Esophagus muscularis mucosa (tissue), 4 donors: ENCODE data around the gene SUMO2. TPM values are rescaled to one million over a fixed set of nuclear protein-coding genes. Genes with fewer than 3 reads are reported as not detected.
A peak's percentile ranks its signal among the peaks of the same experiment; 100 is the strongest.

ENCODE experiments used
- DNase-seq: peaks from one replicate; pipeline ENCODE4 v3.0.0-alpha.2; 2017; ENCODE audit errors: extremely low spot score
- H3K27ac ChIP-seq, 4 donors: fragments of 200-600 bp; sonication (generic); replicated peaks in 1 of 4; 1 replicate in 3 of 4; 2 replicates in 1 of 4; pipeline ENCODE4 v1.5.1; 2016 to 2019; ENCODE audit warnings: mild to moderate bottlenecking in 1 of 4
- H3K27me3 ChIP-seq, 4 donors: fragments of 200-600 bp; sonication (generic); one replicate each; pipeline versions ENCODE4 v1.5.1 to v1.6.0; 2016 to 2019
- H3K36me3 ChIP-seq, 4 donors: fragments of 200-600 bp; sonication (generic); one replicate each; pipeline ENCODE4 v1.5.1; 2016 to 2019
- H3K4me1 ChIP-seq, 4 donors: fragments of 200-600 bp; sonication (generic); one replicate each; pipeline ENCODE4 v1.5.1; 2016 to 2019
- H3K4me3 ChIP-seq, 4 donors: fragments of 200-600 bp; sonication (generic); 1 replicate in 2 of 4; 2 replicates in 2 of 4; pipeline ENCODE4 v1.5.1; 2016 to 2019; ENCODE audit warnings: mild to moderate bottlenecking in 4 of 4, moderate library complexity in 1 of 4
- H3K9me3 ChIP-seq, 4 donors: fragments of 200-600 bp; sonication (generic); 1 replicate in 3 of 4; 2 replicates in 1 of 4; pipeline ENCODE4 v1.5.1; 2016 to 2019
- CTCF ChIP-seq, 3 experiments: fragments of 200-600 bp in 2 of 3; fragments of 450-650 bp in 1 of 3; sonication (generic) in 2 of 3; IDR thresholded peaks; one replicate each; pipeline ENCODE4 v1.5.1; 2017 to 2019; ENCODE audit warnings: antibody characterized with exemption in 3 of 3, mild to moderate bottlenecking in 2 of 3, moderate library complexity in 1 of 3
- EP300 ChIP-seq: sonication (generic); formaldehyde crosslinking; IDR thresholded peaks from one replicate; pipeline ENCODE4 v1.6.1; 2017; ENCODE audit warnings: antibody characterized with exemption
- POLR2A ChIP-seq: fragments of 450-650 bp; IDR thresholded peaks from one replicate; pipeline ENCODE4 v1.6.1; 2017; ENCODE audit warnings: antibody characterized with exemption, moderate library complexity, mild to moderate bottlenecking, low read depth
- POLR2AphosphoS5 ChIP-seq, 2 donors: sonication (generic); formaldehyde crosslinking; IDR thresholded peaks; one replicate each; pipeline ENCODE4 v1.6.1; 2017; ENCODE audit warnings: antibody characterized with exemption in 2 of 2
- whole genome bisulfite sequencing: methylation state at CpG from one replicate; pipeline ENCODE4 v1.1.5; 2018; 5-methylcytosine and 5-hydroxymethylcytosine counted together
- intact Hi-C: fragments of 100-400 bp; cut with DNase I; formaldehyde crosslinking; loops from one replicate; pipeline ENCODE4 v1.15.1; 2023
- total RNA-seq, 4 donors: library from RNA; depleted of rRNA; stranded (reverse); fragments of >200 nt; gene quantifications; one replicate each; pipeline versions ENCODE4 v1.1.0 to v1.2.1, GENCODE V29; 2016

SUMO2 gene
- total RNA-seq = 100 to 1,000 TPM in 1 of 4 donors, 10 to 100 TPM in 3; 64.4 to 101 (median 80.0) TPM

GRCh38 chr17:75182569-75183436, at the start of gene SUMO2:
TSS of gene SUMO2 (minus strand) at chr17:75182959. CDS start at chr17:75182834, 125 bp downstream.
- no peak for TF ChIP-seq EP300
- TF ChIP-seq CTCF (IDR thresholded peaks at IDR 0.05) = peak in 1 of 3 experiments; percentile 63
- peak; percentile 63 to 88 for TF ChIP-seq POLR2AphosphoS5 (IDR thresholded peaks at IDR 0.05)
- peak; percentile 58 for TF ChIP-seq POLR2A
- 7% methylated on average over 9 of the region's 92 CpGs for WGBS
- peak; percentile 99 for DNase-seq
- H3K36me3 ChIP-seq = peaks cover 0 to 25% (median 12%) of the 10 kb centered on the region in 4 donors
- H3K27ac ChIP-seq = peak within 1 kb of the TSS; percentile 95 to 100 (median 98)
- H3K4me3 ChIP-seq = peak within 1 kb of the TSS; percentile 97 to 100 (median 98)
- peaks cover 25 to 41% (median 39%) of the 10 kb centered on the region in 4 donors for H3K4me1 ChIP-seq
- H3K27me3 ChIP-seq = no peaks in the 10 kb centered on the region
- H3K9me3 ChIP-seq = no peaks in the 10 kb centered on the region
- intact Hi-C loops = loop anchor here (5.0 kb wide), 1 partner anchor 51 kb away; the partner anchor contains the start of gene NT5C

- H3K4me3 ChIP-seq = no peak overlapping the region
- H3K27ac ChIP-seq = no peak overlapping the region
- WGBS = 88% methylated on average over 14 of the region's 18 CpGs
- peaks cover 0 to 15% (median 13%) of the 10 kb centered on the region in 4 donors for H3K4me1 ChIP-seq
- H3K9me3 ChIP-seq = no peaks in the 10 kb centered on the region
- peaks cover 38 to 97% (median 90%) of the 10 kb centered on the region in 4 donors for H3K36me3 ChIP-seq
- intact Hi-C loops = no loop called here
- DNase-seq = no peak
- TF ChIP-seq POLR2AphosphoS5 (IDR thresholded peaks at IDR 0.05) = no peak
- no peak for TF ChIP-seq EP300
- no peak for TF ChIP-seq CTCF (IDR thresholded peaks at IDR 0.05)
- TF ChIP-seq POLR2A = no peak
- H3K27me3 ChIP-seq = no peaks in the 10 kb centered on the region
Observed at GRCh38 chr17:75231741-75232464, 49.1 kb upstream of the SUMO2 start.

GRCh38 chr17:75231071-75231470, 48.3 kb upstream of the SUMO2 start:
- Histone ChIP-seq H3K4me1 (peaks cover 0 to 15% (median 13%) of the 10 kb centered on the region in 4 donors), H3K36me3 (peaks cover 45 to 97% (median 90%) of the 10 kb centered on the region in 4 donors), H3K27ac (no peak overlapping the region), H3K4me3 (no peak overlapping the region), H3K9me3 (no peaks in the 10 kb centered on the region), H3K27me3 (no peaks in the 10 kb centered on the region)
- intact Hi-C loops = no loop called here
- 100% methylated on average over 2 of the region's 8 CpGs for WGBS
- TF ChIP-seq POLR2AphosphoS5 (IDR thresholded peaks at IDR 0.05) = no peak
- no peak for DNase-seq

- TF ChIP-seq POLR2AphosphoS5 (IDR thresholded peaks at IDR 0.05) (no peak), POLR2A (no peak), CTCF (IDR thresholded peaks at IDR 0.05) (no peak), EP300 (no peak)
- Histone ChIP-seq H3K9me3 (no peaks in the 10 kb centered on the region), H3K4me3 (no peak overlapping the region), H3K27me3 (no peaks in the 10 kb centered on the region), H3K4me1 (peaks cover 0 to 15% (median 13%) of the 10 kb centered on the region in 4 donors), H3K36me3 (peaks cover 51 to 97% (median 90%) of the 10 kb centered on the region in 4 donors), H3K27ac (peak overlapping the region; percentile 12 to 60 (median 58))
- DNase-seq = no peak
- 65% methylated on average over 3 of the region's 4 CpGs for WGBS
- intact Hi-C loops = no loop called here
Observed at GRCh38 chr17:75228847-75229246, 46.1 kb upstream of the SUMO2 start.

GRCh38 chr17:75228305-75228704, 45.5 kb upstream of the SUMO2 start:
- no peaks in the 10 kb centered on the region for H3K27me3 ChIP-seq
- H3K27ac ChIP-seq = peak overlapping the region; percentile 12 to 60 (median 58)
- intact Hi-C loops = no loop called here
- no peak overlapping the region for H3K4me3 ChIP-seq
- H3K36me3 ChIP-seq = peaks cover 51 to 97% (median 91%) of the 10 kb centered on the region in 4 donors
- peaks cover 0 to 15% (median 13%) of the 10 kb centered on the region in 4 donors for H3K4me1 ChIP-seq
- 46% methylated on average over 2 of the region's 2 CpGs for WGBS
- no peak for DNase-seq
- H3K9me3 ChIP-seq = no peaks in the 10 kb centered on the region
- peak in 1 of 2 donors; percentile 14 for TF ChIP-seq POLR2AphosphoS5 (IDR thresholded peaks at IDR 0.05)
- no peak for TF ChIP-seq POLR2A
